Endodermal cell (in vitro differentiated cells): Measurements from ENCODE around the gene TSEN54. TPM values are rescaled to one million over a fixed set of nuclear protein-coding genes. Genes with fewer than 3 reads are reported as not detected.

ENCODE experiments used
- DNase-seq: peaks from one replicate; pipeline ENCODE4 v3.0.0-alpha.2; 2017
- H3K27ac ChIP-seq: 2 replicates; pipeline ENCODE4 v1.5.1; 2013; ENCODE audit warnings: mild to moderate bottlenecking, low read depth, low read length, moderate library complexity
- H3K27me3 ChIP-seq: 2 replicates; pipeline ENCODE4 v1.6.1; 2013; ENCODE audit warnings: mild to moderate bottlenecking, low read length, moderate library complexity; ENCODE audit not compliant: insufficient read depth, control insufficient read depth, poor library complexity, severe bottlenecking
- H3K36me3 ChIP-seq: 2 replicates; pipeline ENCODE4 v1.7.0; 2013; ENCODE audit warnings: mild to moderate bottlenecking, low read length, moderate library complexity; ENCODE audit not compliant: control insufficient read depth, insufficient read depth
- H3K4me1 ChIP-seq: one replicate; pipeline ENCODE4 v1.7.0; 2013; ENCODE audit warnings: low read length; ENCODE audit not compliant: control insufficient read depth, insufficient read depth
- H3K4me3 ChIP-seq: 2 replicates; pipeline ENCODE4 v1.5.1; 2013; ENCODE audit warnings: mild to moderate bottlenecking, low read length, moderate library complexity
- H3K9ac ChIP-seq: 2 replicates; pipeline ENCODE4 v1.6.1; 2013; ENCODE audit warnings: mild to moderate bottlenecking, low read length, moderate library complexity; ENCODE audit not compliant: poor library complexity, severe bottlenecking; ENCODE audit errors: extremely low read depth
- H3K9me3 ChIP-seq: 2 replicates; pipeline ENCODE4 v1.6.1; 2013; ENCODE audit warnings: mild to moderate bottlenecking, low read length, moderate library complexity; ENCODE audit not compliant: control insufficient read depth
- H3K27ac Mint-ChIP-seq: 2 replicates; pipeline ENCODE4 v1.8.0; 2020; ENCODE audit warnings: mixed read lengths
- H3K27me3 Mint-ChIP-seq: 2 replicates; pipeline ENCODE4 v1.8.0; 2021; ENCODE audit warnings: mild to moderate bottlenecking, mixed read lengths; ENCODE audit not compliant: insufficient read depth
- H3K36me3 Mint-ChIP-seq: 2 replicates; pipeline ENCODE4 v1.8.0; 2020; ENCODE audit warnings: low read depth, mixed read lengths
- H3K4me1 Mint-ChIP-seq: 2 replicates; pipeline ENCODE4 v1.8.0; 2020; ENCODE audit warnings: mixed read lengths
- H3K4me3 Mint-ChIP-seq: 2 replicates; pipeline ENCODE4 v1.8.0; 2020; ENCODE audit warnings: mild to moderate bottlenecking, moderate library complexity, mixed read lengths
- H3K9me3 Mint-ChIP-seq: 2 replicates; pipeline ENCODE4 v1.8.0; 2020; ENCODE audit warnings: mild to moderate bottlenecking, mixed read lengths
- WGBS, 2 experiments: methylation state at CpG; one replicate each; pipeline versions ENCODE4 v1.1.5 to v1.1.7; 2013; ENCODE audit warnings: missing lambda C conversion rate in 2 of 2, mixed read lengths in 1 of 2; ENCODE audit not compliant: insufficient coverage in 1 of 2, insufficient read length in 1 of 2; 5-methylcytosine and 5-hydroxymethylcytosine counted together
- total RNA-seq, 2 donors: library from RNA; stranded (reverse); fragmentation: NEBNext Ultra II Directional in 1 of 2; extraction: Animal tissue kit (Norgen Biotek cat#: 25700) in 1 of 2; gene quantifications; 2 replicates in 1 of 2; 3 replicates in 1 of 2; pipeline ENCODE4 v1.2.1, GENCODE V29; 2021
- TF ChIP-seq, protein P1 (sequence below): fragments of 200-600 bp; sonication (generic); conservative IDR thresholded peaks from 2 replicates; pipeline ENCODE4 v1.5.0; 2021; ENCODE audit warnings: antibody characterized with exemption, mild to moderate bottlenecking

TSEN54 gene
- total RNA-seq, 2 donors from 2014 or later, result 37.7 to 39.1 TPM

DNA sequence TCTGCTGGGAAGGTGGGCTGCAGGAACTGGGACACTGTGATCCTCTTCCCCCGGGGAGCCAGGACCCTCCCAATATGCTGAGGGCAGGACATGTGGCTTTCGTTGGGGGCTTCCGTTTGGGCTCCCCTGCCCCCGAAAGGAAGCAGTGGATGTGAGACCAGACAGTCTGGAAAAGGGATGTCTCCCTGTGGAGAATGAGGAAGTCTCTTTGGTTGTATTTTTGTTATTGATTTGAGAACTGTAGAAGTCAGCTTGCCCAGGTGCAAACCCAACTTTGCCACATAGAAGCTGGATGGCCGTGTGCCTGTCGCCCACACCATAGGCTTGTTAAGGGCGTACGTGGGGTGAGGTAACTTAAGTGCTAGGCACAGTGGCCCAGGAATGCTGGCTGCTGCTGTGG, 27.9 kb downstream of the TSEN54 start:
- peaks cover 14% of the 10 kb centered on the region for H3K4me1 ChIP-seq
- no peak overlapping the region for H3K27ac ChIP-seq
- Mint-ChIP-seq H3K27me3 (no peaks in the 10 kb centered on the region), H3K9me3 (no peaks in the 10 kb centered on the region), H3K4me3 (no peak overlapping the region), H3K27ac (peak overlapping the region; percentile 44), H3K36me3 (peaks cover 25% of the 10 kb centered on the region), H3K4me1 (peaks cover 33% of the 10 kb centered on the region)
- no peaks in the 10 kb centered on the region for H3K9me3 ChIP-seq
- no peaks in the 10 kb centered on the region for H3K27me3 ChIP-seq
- H3K9ac ChIP-seq, result no peak overlapping the region
- no peak for DNase-seq
- H3K4me3 ChIP-seq, result no peak overlapping the region
- 93 to 94% methylated on average over 3 to 8 of the region's 8 CpGs for WGBS, 2 experiments
- peaks cover 3% of the 10 kb centered on the region for H3K36me3 ChIP-seq
- TF ChIP-seq, protein P1, sequence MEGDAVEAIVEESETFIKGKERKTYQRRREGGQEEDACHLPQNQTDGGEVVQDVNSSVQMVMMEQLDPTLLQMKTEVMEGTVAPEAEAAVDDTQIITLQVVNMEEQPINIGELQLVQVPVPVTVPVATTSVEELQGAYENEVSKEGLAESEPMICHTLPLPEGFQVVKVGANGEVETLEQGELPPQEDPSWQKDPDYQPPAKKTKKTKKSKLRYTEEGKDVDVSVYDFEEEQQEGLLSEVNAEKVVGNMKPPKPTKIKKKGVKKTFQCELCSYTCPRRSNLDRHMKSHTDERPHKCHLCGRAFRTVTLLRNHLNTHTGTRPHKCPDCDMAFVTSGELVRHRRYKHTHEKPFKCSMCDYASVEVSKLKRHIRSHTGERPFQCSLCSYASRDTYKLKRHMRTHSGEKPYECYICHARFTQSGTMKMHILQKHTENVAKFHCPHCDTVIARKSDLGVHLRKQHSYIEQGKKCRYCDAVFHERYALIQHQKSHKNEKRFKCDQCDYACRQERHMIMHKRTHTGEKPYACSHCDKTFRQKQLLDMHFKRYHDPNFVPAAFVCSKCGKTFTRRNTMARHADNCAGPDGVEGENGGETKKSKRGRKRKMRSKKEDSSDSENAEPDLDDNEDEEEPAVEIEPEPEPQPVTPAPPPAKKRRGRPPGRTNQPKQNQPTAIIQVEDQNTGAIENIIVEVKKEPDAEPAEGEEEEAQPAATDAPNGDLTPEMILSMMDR, result no peak

DNA sequence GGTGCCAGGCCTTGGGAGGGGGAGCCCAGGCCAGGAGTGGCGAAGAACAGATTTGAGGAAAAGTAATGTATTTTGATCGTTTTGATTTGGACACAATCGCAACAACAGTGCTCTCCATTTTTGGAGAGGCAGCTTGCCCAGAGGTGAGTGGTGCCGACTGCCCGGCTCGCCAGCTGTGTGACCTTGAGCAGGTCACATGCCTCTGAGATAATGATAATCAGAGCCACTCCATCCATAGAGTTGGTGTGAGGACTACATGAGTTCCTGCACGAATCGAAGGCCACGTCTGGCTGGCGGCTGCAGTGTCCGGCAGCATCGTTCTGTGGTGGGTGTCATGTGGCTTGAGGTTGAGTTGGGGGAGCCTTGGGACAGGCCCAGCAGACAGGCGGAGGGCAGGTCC, 29.9 kb downstream of the TSEN54 start:
- Histone ChIP-seq H3K27ac (no peak overlapping the region), H3K4me1 (peaks cover 14% of the 10 kb centered on the region), H3K27me3 (no peaks in the 10 kb centered on the region), H3K9ac (no peak overlapping the region), H3K4me3 (no peak overlapping the region), H3K9me3 (no peaks in the 10 kb centered on the region), H3K36me3 (peaks cover 3% of the 10 kb centered on the region)
- Mint-ChIP-seq H3K27me3 (no peaks in the 10 kb centered on the region), H3K27ac (no peak overlapping the region), H3K36me3 (peaks cover 25% of the 10 kb centered on the region), H3K4me1 (peaks cover 37% of the 10 kb centered on the region), H3K9me3 (no peaks in the 10 kb centered on the region), H3K4me3 (no peak overlapping the region)
- no peak for DNase-seq
- WGBS, 2 experiments, result 96% methylated on average over 10 to 13 of the region's 13 CpGs
- TF ChIP-seq, protein P1, result no peak

DNA sequence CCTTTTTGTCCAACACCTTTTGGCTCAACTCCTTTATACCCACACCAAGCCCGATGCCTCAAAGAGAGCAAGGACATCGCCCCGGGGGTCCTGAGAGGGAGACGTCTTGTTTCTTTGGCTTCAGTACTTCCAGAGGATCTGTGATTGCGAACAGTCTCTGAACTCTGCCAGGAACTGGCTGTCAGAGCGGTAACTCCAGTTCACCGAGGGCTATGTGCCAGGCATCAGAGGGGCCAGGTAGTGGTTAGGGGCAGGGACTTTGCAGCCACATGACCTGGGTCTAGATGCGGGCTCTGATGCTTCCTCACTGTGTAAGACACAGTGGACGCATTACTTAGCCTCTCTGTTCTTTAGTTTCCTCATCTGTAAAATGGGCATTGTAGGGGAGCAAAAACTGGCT, 30.8 kb downstream of the TSEN54 start:
- no peak overlapping the region for H3K27ac Mint-ChIP-seq
- TF ChIP-seq, protein P1, result no peak
- DNase-seq, result no peak
- Histone ChIP-seq H3K27me3 (no peaks in the 10 kb centered on the region), H3K9ac (no peak overlapping the region), H3K36me3 (peaks cover 3% of the 10 kb centered on the region), H3K4me1 (peaks cover 14% of the 10 kb centered on the region), H3K27ac (no peak overlapping the region), H3K9me3 (no peaks in the 10 kb centered on the region), H3K4me3 (no peak overlapping the region)
- H3K36me3 Mint-ChIP-seq, result peaks cover 25% of the 10 kb centered on the region
- H3K9me3 Mint-ChIP-seq, result no peaks in the 10 kb centered on the region
- WGBS, 2 experiments, result 91 to 98% methylated on average over 7 to 9 of the region's 9 CpGs
- H3K4me1 Mint-ChIP-seq, result peaks cover 32% of the 10 kb centered on the region
- H3K27me3 Mint-ChIP-seq, result no peaks in the 10 kb centered on the region
- H3K4me3 Mint-ChIP-seq, result no peak overlapping the region
